Medulla oblongata (tissue), 1 donor: ENCODE results near the gene KRT17.
"Not testable (repeated sequence)": the region's sequence is repeated elsewhere in the genome, so short reads cannot be mapped to it uniquely, and the experiment has no call there.

Experiments
- DNase-seq: peaks from one replicate; pipeline ENCODE4 v3.0.0-alpha.2; 2015; ENCODE audit errors: extremely low spot score

The KRT17 gene

DNA sequence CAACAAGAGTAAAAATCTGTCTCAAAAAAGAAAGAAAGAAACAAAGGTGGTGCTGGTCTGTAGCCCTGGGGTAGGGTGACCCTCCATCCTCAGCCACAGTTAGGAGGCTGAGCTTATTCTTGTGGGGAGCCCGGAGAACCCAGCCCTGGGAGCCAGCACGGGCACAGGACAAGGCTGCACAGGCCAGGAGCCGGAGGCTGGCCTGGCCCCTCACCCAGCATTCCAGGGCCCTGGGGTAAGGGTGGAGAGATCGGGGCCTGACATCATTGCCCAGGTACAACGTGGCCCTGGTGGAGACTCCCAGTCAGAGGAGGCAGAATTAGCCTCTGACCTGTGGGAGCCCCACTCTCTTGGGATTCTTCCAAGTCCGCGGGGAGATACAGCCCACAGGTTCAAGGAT, 10.3 kb upstream of the KRT17 start:
- DNase-seq = no peak

DNA sequence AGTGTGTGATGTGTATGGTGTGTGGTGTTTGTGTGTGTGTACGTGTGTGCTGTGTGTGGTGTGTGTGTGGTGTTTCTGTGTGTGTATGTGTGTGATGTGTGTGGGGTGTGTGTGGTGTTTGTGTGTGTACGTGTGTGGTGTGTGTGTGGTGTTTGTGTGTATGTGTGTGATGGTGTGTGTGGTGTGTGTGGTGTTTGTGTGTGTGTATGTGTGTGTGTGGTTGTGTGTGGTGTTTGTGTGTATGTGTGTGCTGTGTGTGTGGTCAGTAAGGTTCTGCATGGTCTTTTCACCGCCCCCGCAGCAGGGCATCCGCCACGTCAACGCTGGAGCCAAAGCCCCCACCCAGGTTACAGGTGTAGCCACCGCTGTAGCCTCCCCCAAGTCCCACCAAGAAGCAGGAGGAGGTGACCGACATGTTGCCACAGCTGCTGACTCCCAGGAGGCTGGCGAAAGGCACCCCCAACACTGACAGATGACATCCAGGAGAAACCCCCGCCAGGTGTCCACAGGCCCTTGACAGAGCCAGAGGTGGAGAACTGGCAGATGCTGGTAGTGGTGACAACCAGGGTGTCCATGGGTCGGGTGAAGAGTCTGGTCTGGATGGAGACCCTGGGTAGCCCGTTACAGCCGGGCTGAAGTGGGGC, 9.3 kb upstream of the KRT17 start:
- DNase-seq = no peak

DNA sequence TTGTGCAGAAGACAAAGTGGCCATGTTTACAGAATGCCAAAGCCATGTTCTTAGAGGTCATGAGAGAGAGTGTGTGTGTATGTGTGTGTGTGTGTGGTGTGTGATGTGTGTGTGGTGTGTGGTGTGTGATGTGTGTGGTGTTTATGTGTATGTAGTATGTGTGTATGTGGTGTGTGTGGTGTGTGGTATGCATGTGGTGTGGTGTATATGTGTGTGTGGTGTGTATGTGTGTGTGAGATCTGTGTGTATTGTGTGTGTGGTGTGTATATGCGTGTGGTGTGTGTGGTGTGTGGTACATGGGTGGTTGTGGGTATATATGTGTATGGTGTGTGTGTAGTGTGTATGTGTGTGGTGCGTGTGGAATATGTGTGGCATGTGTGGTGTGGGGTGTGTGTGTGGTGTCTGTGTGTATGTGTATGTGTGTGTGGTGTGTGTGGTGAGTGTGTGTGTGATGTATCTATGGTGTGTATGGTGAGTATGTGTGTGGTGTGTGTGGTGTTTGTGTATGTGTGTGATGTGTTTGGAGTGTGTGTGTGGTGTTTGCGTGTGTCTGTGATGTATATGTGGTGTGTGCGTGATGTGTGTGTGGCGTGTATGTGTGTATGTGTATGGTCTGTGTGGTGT, 8.2 kb upstream of the KRT17 start:
- DNase-seq = no peak

DNA sequence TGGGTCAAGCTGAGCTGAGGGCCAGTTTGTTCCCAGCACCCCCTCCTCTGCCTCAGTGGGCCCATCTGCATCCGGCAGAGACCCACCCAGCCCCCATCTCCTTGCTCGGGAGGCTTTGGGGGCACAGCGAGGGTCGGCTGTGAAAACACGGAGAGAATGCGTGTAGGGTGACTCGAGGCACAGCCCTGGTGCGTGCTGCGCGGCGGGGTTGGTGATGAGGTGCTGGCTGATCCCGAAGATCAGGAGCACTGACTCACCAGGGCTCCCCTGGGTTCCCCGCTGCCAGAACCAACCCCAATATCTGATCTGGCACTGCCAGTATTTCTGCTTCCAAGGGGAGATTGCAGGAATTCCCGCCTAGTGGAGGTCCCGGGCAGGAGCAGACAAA, 7.5 kb upstream of the KRT17 start:
- DNase-seq = no peak

GRCh38 chr17:41631025-41631897, 6.9 kb upstream of the KRT17 start:
- no peak for DNase-seq

GRCh38 chr17:41629826-41630670, 5.7 kb upstream of the KRT17 start:
- no peak for DNase-seq

DNA sequence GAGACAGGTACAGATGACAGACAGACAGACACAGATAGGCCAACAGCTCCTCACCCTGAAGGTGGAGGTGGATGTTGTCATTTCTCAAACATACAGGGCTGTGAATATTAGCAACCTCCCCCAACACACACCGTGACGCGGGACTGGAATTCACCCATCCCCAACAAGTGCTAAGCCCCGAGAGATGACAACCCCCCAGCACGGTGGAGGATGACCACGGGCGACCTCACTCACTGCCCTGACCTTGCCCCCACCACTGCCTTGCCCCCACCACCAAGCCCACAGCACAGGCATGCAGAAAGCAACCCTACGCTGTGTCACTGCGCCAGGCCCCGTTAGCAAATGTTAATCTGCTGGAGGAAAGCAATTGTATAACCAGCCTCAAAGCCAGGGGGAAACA, 4.9 kb upstream of the KRT17 start:
- no peak for DNase-seq

DNA sequence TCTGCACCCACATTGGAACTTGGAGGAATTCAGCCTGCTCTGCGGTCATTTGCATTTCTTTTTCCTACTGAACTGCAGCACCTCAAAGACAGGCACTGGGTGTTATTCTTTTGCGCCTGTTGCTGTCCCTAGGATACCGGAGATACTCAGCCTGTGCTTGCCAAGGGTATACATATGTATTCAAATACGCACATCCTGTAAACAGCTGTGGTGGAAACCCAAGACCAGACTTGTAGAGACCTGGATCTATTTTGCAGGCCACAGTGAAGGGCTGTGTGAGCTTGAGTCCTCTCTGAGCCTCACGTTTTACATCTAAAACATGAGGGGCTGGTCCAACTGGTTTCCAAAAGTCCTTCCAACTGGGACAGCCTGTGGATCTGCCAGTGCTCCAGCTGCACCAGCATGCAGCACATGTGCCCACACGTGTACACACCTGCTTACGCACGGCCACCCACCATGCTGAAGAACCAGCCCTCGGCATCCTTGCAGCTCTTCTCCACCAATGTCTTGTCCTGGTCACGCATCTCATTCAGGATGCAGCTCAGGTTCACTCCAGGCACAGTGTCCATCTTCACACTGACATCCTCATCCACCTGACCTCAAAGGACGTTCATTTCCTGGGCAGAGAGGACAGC, 4.4 kb upstream of the KRT17 start:
- DNase-seq = not testable (repeated sequence)

DNA sequence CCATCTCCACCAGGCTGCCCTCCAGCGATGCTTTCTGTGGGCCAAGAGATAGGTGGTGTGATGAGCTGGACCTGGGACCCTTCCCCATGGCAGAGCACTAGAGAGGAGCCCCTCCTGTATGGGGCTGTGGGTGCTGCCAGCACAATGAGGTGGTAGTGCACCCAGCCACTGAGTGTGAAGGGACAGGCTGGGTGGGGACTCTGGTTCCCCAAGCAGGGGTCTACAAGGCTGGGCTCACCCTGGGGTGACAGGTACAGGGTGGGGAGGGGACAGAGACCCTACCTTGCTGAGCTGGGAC, 3.6 kb upstream of the KRT17 start:
- DNase-seq = not testable (repeated sequence)

GRCh38 chr17:41627316-41628072, 3.1 kb upstream of the KRT17 start:
- DNase-seq = no peak

GRCh38 chr17:41626914-41627295, 2.5 kb upstream of the KRT17 start:
- DNase-seq = not testable (repeated sequence)

DNA sequence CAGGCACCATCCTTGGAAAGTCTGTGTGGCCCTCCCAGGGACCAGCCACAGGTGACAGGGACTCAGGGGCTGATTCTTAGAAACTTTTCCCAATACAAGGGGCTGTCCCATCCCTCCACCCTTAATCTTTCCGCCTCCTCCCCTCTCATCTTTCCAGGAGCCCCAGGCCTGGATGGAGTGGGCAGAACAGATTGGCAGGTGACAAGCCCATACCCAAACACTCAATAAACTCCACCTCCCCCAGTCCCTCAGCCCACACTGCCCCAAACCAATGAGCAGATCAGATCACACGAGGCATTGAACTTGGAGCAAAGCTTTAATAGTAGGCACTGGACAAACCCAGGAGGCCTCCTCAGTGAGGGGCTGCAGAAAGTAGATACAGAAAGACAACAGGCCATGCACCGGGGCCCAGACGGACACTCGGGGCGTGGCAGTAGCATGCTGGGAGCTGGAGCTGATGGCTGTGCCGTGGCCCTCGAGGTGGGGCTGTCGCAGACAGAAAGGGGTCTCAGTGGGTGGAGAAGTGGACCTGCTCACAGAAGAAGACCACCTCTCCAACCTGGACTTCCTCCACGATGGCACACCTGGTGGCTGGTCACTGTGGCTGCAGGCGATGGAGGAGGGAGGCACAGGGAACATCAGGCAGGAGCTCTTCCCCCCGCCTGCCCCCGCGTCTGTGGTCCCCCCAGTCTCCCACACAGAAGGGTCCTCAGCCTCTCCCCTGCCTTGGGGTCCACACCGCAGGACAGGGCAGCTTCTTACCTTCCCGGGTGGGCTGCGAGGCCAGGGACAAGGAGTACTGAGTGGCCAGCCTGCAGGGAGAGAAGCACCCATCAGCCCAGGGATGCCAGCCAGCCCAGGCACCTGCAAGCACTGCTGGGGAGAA, 1.9 kb upstream of the KRT17 start:
- not testable (repeated sequence) for DNase-seq

DNA sequence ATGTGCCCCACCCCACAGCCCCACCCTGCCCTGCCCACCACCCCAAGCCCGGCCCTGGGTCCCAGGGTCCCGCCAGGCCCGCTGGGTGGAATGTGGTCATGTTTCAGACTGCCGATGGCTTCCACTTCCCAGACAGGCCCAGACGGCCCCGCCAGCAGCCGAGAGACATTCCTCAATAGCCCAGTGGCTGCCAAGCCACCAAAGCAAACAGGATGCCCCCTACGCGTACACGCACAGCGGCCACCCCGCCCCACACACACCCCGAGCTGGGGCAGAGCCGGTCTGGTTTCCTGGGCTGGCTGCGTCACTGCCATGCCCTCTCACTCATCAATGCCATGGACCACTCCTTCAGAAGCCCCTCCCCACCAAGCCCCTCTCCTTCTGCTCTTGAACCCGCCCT, 1.2 kb upstream of the KRT17 start:
- DNase-seq = no peak

DNA sequence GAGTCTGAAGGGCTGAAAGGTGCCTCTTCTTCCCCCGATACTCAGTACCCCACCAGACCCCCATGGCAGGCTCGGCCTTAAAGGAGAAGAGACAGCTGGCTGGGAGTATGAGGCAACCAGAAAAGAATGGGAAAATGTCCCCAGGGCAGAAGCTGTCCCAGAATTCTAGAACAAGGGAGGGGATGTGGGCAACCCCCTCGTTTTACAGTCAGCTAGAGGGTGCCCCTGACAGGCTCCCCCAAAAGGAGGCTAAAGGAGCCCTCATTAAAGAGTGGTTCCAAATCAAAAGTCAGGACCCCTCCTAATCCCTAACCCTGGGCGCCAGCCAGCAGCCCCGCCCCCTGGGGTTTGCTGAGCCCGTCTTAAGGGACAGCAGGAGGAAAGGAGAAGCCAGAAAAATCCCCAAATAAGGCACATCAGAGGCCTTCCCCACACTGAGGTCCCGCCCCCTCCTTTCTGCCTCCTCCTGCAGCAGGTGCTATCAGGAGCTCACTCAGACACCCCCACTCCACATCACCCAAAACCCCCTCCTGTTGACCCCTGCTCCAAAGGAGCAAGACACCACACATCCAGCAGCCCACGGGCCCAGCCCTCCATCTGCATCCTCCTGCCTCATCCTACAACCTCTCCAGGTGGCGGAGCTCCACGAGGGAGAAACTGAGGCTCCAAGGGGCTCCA, 1.1 kb downstream of the KRT17 start:
- DNase-seq = not testable (repeated sequence)

DNA sequence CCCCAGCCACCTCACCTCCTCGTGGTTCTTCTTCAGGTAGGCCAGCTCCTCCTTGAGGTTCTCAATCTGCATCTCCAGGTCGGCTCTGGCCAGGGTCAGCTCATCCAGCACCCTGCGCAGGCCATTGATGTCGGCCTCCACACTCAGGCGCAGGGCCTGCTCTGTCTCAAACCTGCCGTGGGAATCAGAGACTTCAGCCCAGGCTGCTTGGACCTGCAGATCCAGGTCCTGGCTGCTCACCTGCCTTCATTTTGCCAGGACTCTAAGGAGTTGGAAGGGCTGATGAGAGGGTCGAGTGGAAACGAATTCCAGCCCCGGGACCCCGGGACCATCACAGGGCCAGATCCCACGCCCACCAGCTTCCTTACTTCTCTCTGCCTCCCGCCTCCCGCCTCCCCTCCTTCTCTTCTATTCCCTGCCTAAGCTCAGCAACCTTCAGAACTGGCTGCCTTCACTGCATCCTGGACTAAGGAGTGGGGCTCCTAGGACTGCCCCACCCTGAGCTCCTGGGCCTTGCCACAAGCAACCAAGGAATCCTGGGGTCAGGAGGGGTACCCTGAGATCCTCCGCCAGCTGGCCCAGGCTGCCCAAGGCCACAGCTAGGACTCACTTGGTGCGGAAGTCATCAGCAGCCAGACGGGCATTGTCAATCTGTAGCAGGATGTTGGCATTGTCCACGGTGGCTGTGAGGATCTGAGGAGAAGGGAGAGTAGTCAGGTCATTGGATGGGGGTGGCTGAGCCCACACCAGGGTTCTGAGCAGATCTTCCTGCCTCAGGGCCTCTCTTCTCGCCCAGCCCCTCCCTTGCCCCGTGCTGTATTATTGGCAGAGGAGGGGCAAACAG, 1.8 kb downstream of the KRT17 start:
- DNase-seq = not testable (repeated sequence)

GRCh38 chr17:41621916-41622315, 2.5 kb downstream of the KRT17 start:
- no peak for DNase-seq

DNA sequence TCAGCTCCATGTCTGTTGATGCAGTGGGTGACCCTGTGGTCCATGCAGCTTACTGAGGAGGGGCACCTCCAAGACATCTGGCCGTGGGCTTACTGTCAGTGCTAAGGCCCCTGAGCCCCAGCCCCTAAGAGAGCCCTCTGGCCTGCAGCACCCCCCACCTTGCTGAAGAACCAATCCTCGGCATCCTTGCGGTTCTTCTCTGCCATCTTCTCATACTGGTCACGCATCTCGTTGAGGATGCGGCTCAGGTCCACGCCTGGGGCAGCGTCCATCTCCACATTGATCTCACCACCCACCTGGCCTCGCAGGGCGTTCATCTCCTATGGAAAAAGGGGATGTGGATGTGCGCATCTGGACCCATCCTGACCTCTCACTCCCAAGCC, 2.9 kb downstream of the KRT17 start:
- not testable (repeated sequence) for DNase-seq
